Choroid plexus epithelial cell (primary cell): ENCODE measurements around the gene AMMECR1L.
"Not testable (repeated sequence)": the region's sequence is repeated elsewhere in the genome, so short reads cannot be mapped to it uniquely, and the experiment has no call there.

Experiments used
- DNase-seq: peaks from one replicate; pipeline ENCODE4 v3.0.0-alpha.2; 2010; ENCODE audit warnings: low read depth
- H3K4me3 ChIP-seq: 2 replicates; pipeline ENCODE4 v1.5.1; 2011; ENCODE audit warnings: low read depth, mild to moderate bottlenecking, control low read depth, low read length, moderate library complexity
- TF ChIP-seq, protein P1 (sequence below): conservative IDR thresholded peaks from 2 replicates; pipeline ENCODE4 v1.5.1; 2011; ENCODE audit warnings: low read depth, mild to moderate bottlenecking, control low read depth, inconsistent platforms, low read length, moderate library complexity

The AMMECR1L gene

DNA sequence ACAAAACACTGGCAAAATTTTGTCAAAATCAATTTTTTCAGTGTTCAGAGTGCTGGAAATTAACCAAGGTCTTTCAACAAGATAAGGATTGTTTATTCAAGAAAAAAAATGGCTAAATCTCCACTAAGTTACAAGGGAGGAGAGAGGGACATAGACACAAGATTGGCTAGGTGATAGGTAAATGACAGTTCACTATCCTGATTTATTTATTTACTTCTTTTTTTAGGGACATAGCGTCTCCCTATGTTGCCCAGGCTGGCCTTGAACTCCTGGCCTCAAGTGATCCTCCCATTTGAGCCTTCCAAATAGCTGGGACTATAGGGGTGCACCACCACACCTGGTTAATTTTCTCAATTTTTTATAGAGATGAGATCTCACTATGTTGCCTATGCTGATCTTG, 71.1 kb downstream of the AMMECR1L start:
- TF ChIP-seq, protein P1, sequence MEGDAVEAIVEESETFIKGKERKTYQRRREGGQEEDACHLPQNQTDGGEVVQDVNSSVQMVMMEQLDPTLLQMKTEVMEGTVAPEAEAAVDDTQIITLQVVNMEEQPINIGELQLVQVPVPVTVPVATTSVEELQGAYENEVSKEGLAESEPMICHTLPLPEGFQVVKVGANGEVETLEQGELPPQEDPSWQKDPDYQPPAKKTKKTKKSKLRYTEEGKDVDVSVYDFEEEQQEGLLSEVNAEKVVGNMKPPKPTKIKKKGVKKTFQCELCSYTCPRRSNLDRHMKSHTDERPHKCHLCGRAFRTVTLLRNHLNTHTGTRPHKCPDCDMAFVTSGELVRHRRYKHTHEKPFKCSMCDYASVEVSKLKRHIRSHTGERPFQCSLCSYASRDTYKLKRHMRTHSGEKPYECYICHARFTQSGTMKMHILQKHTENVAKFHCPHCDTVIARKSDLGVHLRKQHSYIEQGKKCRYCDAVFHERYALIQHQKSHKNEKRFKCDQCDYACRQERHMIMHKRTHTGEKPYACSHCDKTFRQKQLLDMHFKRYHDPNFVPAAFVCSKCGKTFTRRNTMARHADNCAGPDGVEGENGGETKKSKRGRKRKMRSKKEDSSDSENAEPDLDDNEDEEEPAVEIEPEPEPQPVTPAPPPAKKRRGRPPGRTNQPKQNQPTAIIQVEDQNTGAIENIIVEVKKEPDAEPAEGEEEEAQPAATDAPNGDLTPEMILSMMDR: no peak
- H3K4me3 ChIP-seq: no peak overlapping the region
- no peak for DNase-seq

DNA sequence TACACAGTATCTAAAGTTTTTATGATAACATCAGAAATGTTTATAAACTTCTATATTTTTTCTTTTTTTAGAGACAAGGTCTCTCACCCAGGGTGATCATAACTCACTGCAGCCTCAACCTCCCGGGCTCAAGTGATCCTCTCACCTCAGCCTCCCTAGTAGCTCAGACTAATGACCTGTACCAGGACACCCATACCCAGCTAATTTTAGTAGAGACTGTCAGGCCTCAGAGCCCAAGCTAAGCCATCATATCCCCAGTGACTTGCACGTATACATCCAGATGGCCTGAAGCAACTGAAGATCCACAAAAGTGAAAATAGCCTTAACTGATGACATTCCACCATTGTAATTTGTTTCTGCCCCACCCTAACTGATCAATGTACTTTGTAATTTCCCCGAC, 73.3 kb downstream of the AMMECR1L start:
- DNase-seq, H3K4me3 ChIP-seq: not testable (repeated sequence)
